LHCN-M2 (cell line): ENCODE results near the gene GPX5. TPM values are rescaled to one million over a fixed set of nuclear protein-coding genes. Genes with fewer than 3 reads are reported as not detected.
"Not testable (repeated sequence)": the region's sequence is repeated elsewhere in the genome, so short reads cannot be mapped to it uniquely, and the experiment has no call there.

Experiments
- DNase-seq: peaks from one replicate; pipeline ENCODE4 v3.0.0-alpha.2; 2012; ENCODE audit warnings: low read depth
- total RNA-seq: library from RNA; depleted of rRNA; stranded (reverse); fragments of >200 nt; gene quantifications from 2 replicates; pipeline ENCODE4 v1.2.3, GENCODE V29; 2014

GPX5 gene
- total RNA-seq, 1 experiment from 2014 or later = not detected

- not testable (repeated sequence) for DNase-seq
Observed at GRCh38 chr6:28512387-28512786, 13.3 kb upstream of the GPX5 start.

- no peak for DNase-seq
Observed at GRCh38 chr6:28515676-28516075, 10.0 kb upstream of the GPX5 start, which contains the start of gene GPX6. TSS of gene GPX6 (minus strand) at chr6:28515793. CDS start at chr6:28515743, 50 bp downstream.

DNA sequence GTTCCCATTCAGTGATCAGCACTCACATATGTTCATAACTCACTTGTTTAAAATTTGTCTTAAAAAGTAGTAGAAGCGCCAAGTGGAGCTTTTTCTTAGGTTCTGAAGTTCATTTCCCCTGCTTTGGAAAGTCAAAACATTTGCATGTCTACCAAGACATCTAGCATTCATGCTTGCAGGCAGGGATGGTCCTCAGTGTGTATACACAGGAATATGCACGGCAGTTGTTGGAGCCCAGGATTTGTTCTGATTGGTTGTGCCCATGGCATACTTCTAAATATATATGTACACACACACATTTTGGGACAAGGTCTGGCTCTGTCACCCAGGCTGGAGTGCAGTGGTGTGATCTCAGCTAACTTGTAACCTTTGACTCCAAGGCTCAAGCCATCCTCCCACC is 7.7 kb upstream of the GPX5 start:
- no peak for DNase-seq

DNA sequence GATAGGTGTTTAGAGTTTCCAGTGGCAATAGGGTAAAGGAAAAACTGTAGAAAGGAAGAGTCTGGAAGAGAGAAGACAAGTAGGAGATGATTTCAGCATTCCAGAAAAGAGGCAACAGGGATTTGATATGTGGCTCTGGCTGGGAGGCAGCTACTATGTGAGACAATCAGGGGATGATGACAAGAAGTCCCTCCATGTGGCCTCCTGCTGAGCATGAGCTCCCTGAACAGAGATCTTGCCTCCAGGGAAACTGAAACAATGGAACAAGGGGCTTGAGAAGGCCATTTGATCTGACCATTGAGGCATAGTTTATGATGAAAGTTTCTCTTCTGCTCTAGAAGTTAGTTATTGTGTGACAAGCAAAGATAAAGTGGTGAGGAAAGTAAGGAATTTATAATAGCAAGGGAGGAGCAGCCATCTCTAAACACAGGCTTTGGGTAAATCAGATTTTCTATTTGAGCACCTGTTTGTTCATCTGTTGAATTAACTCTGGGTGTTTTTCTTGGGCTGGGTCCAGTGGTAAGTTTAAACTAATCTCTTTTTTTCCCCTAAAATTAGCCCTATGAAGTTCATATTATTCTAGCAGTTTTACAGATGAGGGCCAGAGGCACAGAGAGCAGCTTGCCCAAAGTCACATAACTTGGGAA is 3.0 kb upstream of the GPX5 start:
- no peak for DNase-seq

DNA sequence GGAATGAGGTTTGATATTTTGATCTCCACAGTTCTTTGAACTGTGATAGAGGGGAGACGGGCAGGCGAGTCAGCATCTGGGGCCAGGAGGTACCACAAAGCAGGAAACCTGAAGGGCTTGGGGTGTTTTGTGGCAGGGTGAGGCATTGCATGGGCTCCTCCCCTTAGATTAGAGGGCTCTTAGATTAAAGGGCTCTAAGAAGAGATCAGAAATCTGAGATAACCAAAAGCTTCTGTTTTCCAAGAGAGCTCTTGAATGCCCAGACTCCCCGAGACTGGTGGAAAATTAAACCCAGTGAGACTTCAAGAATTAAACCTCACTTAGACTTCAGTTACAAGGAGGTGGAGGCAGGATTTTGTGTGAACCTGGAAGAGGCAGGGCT is 2.4 kb upstream of the GPX5 start:
- DNase-seq = no peak

- DNase-seq = no peak
Observed at GRCh38 chr6:28530777-28531176, 5.1 kb downstream of the GPX5 start.

DNA sequence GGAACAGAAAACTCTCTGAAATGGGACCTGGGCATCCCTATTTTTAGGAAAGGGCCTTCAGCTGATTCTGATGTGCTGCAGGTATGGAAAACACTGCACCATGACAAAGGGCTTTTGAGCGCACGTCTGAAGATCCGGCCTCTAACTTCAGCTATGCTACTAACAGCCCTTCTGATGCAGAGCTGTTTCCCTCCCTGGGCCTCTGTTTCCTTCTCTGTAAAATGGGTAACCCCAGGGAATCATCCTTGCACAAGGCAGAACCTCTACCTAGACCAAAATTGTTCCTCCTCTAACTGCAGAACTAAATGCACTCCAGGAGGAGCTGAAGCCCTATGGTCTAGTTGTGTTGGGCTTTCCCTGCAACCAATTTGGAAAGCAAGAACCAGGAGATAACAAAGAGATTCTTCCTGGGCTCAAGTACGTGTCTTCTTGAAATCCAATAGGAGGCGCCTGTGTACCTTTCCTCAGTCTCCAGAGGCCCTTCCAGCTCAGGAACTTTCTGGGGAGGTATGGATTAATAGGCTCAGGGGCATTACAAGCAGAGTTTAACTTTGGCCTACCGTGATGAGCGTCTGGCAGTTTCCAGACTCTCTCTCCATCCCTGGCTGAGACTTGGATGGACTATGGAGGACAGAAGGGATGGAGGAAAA is 5.9 kb downstream of the GPX5 start:
- DNase-seq = no peak

GRCh38 chr6:28534306-28534705 is 8.6 kb downstream of the GPX5 start:
- no peak for DNase-seq

- no peak for DNase-seq
Observed at GRCh38 chr6:28534875-28535274, 9.2 kb downstream of the GPX5 start.

- no peak for DNase-seq
Observed at GRCh38 chr6:28537065-28537464, 11.4 kb downstream of the GPX5 start.

GRCh38 chr6:28537509-28538140 is 11.9 kb downstream of the GPX5 start:
- DNase-seq = no peak

DNA sequence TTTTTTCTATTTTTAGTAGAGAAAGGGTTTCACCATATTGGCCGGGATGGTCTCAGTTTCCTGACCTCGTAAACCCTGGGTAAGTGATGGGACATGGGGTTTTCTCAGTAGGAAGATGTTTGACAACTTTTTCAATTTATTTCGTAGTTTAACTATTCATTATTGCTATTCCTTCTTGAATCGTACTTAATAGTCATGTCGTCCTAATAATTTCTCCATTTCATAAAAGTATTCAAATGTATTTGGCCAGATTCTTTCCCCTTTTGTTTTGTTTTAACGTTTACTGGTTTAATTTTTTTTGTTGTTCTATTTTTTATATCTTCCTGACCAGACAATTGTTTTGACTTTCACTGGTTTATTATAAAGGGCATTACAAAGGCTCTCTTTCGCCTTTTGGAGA is 16.3 kb downstream of the GPX5 start:
- DNase-seq = no peak

- DNase-seq = peak; percentile 82
Observed at GRCh38 chr6:28542440-28543296, 17.0 kb downstream of the GPX5 start.

GRCh38 chr6:28543651-28544610 is 18.2 kb downstream of the GPX5 start:
- DNase-seq = no peak

DNA sequence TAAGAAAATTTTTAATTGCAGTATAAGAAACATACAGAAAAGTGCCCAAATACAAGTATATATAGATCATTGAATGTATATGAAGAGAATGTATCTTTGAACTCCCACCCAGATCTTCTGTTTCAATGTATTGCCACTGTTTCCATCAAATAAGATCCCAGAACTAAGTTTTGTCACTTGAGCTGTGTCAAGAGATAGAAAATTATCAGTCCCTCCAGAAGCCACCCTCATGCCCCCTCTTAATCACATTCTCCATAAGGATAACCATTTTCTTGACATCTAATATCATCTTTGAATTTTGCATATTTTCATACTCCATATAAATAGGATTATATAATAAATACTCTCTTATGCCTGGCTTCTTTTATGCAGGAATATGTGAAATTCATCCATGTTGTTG is 20.3 kb downstream of the GPX5 start:
- DNase-seq = no peak

- DNase-seq = not testable (repeated sequence)
Observed at GRCh38 chr6:28547003-28547402, 21.3 kb downstream of the GPX5 start.

DNA sequence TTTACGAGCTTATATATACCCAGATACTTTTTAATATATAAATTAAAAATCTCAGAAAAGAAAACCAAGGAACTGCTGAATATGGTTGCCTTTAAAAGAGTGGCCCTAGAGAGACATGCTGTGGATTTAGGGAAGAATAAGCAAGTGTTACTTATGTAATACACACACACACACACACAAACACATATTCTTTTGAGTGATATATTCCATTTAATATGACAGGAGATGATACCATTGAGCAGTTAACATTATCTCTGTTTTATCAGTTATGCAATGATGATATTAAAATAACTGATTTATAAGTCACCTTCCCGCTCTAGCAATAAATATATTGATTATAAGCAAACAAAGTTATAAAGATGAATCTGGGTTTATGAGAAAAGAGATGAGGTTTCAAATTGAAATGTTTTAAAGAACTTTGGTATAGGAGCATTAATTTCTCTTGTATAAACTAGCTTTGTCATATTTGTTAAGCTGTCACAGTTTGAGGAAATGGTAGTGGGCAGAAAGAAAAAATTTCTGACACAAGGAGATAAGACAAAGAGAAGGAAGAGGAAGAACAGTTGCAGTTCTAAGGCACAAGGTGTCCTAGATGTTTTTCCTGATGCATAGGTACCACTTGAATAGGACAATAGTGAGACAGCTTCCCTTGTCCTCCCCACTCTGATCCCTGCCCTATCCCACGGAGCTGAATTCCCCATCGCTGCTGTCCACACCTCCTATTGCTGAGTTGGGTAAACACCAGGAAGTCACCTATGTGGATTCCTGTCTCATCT is 26.4 kb downstream of the GPX5 start:
- DNase-seq = no peak

- no peak for DNase-seq
Observed at GRCh38 chr6:28553384-28553985, 27.8 kb downstream of the GPX5 start.

GRCh38 chr6:28553986-28554881 is 28.6 kb downstream of the GPX5 start:
- DNase-seq = no peak
